Cardiac septum (tissue), 1 donor: ENCODE measurements around the gene C1orf53. TPM values are rescaled to one million over a fixed set of nuclear protein-coding genes. Genes with fewer than 3 reads are reported as not detected.

Experiments used
- DNase-seq: peaks from one replicate; pipeline ENCODE4 v3.0.0-alpha.2; 2020; ENCODE audit warnings: low spot score
- intact Hi-C: fragments of 100-400 bp; cut with DNase I; formaldehyde crosslinking; loops from one replicate; pipeline ENCODE4 v1.14.0; 2022
- total RNA-seq: library from RNA; stranded (reverse); fragmentation: NEBNext Ultra II Directional; extraction: Animal tissue kit (Norgen Biotek cat#: 25700); gene quantifications from one replicate; pipeline ENCODE4 v1.2.1, GENCODE V29; 2021
- donor health status: DM: no; HTN: no; CAD: no.

C1orf53 gene
- total RNA-seq, 1 donor from 2014 or later: 7.4 TPM

DNA sequence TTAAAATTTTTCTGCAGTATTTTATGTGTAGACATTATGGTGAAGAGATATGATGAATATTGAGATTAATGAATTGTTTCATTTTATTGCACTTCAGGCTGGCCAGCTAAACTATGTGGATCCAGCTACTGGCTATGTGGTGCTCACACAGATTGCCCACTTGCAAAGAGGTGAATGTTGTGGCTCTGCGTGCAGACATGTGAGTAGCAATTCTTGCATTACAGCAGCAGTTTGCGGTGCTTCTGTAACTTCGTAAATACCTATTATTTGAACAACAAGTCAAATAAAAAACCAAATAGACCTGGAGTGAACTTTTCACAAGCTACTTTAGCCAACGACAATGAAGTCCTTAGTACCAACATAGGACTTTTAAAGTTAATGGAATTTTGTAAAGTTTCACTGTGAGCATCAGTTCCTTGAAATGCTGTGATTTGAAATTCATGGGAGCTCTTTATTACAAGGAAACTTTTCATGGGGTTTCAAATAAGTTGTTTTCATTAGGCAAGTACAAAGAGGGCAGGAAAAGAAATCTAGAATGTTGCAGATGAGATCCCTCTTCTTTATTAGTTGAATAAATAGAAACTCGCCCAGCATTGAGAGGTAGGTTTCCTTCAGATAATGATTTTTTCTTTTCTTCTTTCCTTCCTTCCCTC, 3.4 kb downstream of the C1orf53 start:
- no peak for DNase-seq
- intact Hi-C loops: no loop called here

DNA sequence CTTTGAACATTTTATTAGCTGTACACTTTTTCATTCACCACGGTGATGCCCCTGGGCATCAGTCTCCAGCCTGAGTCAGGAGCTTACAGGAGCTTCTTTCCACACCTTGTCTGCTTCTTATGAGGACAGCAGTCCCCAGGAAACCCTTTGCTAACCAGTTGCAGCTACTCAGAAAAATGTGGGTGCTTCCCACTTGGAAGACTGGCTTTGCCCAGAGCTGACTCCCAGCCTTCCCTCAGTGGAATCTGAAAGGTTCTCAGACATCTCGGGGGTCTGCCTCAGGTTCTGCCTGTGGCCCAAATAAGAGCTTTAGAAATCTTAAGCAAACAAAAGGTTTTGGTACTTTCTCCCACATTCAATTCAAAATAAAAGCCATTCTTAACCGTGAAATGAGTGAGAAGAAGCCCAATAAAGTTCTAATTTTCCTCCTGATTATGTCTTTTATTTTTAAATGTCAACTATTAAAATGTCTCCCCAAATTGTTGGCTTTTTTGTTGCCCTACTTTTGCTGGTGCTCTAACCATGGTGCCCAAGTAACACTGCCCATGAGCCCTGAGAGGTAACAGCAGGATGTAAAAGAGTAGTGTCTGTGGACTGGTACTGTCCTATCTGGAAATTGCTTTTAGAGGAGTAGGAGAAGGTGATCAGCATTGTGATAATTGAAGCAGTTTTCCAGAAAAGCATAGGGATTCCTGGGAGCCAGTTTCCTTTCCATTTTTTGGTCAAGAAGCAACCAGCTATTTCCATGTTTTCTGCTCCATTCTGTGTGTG, 5.6 kb downstream of the C1orf53 start:
- intact Hi-C loops: no loop called here
- DNase-seq: no peak

DNA sequence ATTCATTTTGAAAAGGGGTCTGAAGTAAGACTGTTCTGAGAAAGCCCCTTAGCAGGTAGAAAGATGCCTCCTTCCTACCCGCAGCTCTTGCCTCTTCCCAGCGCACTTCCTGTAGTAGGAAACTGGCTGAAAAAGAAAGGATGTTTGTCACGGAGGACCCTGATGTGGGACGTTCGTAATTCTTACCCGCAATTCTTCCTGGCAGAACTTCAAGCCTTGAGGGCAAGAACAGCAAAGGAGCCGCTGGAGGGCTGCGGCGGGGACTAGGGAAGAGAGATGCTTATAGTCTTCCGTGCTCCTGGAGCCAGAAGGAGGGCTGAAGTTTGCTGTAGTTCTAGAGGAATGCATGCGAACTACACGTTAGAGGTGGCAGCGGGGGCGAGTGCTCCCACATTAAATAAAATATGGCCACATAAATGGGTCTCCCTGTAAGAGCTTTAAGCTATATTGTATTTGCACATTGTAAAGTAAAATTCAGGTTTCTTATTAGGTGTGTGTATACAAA, 6.3 kb downstream of the C1orf53 start:
- DNase-seq: no peak
- intact Hi-C loops: no loop called here

DNA sequence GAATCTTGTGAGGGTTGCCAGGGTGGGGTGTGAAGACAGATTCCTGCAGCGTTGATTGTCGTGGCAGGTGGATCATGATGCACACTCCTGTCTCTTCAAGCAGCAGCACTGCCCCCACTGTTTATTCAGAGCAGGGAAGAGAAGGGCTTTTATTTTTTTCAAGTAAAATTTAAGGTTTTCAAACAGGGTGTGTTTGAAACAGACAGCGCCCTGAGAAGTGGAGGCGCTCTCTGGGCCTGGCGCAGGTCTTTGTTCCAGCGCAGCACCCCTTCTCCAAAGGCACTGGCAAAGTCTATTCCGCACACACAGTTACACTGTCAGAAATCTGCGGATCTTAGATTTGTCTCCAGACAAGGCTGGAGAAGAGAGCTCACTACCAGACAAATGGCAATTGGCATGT, 7.0 kb downstream of the C1orf53 start:
- intact Hi-C loops: no loop called here
- DNase-seq: no peak

DNA sequence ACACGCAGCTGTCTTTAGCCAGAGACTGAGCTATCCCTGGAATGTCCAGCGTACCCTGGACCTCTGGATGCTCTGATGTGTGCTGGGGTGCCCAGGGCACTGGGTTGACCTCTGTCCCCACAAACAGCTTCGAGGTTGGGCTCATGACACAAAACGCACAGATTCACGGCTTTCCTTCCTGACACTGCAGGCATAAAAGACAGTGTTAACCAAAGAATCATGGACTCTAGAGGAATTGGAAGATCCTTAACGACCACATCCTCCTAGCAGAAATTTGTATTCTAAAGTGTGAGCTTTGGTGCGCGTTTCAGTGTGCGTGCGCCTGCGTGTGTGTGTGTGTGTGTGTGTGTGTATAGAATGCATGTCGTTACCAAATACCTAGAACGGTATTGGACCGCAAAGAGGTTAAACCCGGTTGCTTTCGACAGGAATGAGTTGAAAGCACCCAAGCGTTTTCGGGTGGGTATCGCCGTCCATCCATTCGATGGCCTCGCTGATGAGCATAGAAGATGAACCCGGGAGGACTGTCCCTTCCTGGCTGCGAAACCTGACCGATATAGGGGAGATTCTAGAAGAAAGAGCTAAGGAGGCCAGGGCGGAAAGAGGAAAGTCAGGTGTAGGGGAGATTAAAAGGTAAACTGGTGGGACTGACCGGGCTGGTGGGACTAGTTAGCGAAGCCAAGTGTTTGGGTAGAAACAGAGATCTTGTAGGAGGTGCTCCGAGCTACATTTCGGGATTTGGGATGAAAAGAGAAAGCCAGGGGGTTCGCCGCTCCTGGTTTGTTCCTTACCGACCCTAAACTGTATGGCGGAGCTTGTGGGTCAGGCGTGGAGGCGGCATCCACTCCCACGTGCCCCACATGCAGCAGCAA, 7.9 kb downstream of the C1orf53 start:
- no peak for DNase-seq
- intact Hi-C loops: no loop called here

DNA sequence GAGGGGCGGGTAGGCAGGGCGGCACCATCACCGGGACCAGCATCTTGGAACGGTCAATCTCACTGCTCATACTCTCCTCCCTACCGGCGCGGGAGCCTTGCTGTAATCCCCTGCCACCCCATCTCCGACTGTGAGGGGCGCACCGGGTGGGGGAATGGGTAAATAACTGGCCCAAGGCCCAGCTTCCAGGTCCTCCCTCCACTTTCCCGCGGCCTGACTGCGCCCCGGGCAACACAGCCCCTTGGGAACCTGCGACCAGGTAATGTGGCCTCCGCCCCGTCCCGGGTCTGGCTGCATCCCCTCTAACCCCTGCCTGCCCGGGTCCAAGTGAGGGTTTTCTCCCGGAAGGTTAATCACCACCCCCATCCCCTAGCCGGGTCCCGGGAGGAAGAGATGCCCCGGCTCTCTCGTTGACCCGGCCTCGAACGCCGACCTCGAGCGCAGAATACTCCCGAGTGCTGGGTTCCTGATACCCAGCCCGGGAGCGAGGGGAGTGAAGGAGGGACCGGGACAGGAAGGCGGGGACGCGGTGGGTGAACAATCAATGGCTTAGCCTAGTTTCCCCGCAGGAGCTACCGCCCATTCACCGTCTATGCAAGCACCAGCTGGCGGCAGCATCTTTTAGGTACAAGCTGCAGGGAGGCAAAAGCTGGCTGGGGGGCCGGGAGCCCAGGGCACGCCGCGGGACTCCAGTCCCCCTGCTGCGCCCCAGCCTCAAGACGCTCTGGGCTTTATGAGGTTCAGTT, 8.9 kb downstream of the C1orf53 start:
- DNase-seq: no peak
- intact Hi-C loops: no loop called here

- intact Hi-C loops: no loop called here
- DNase-seq: no peak
These were observed 9.6 kb downstream of the C1orf53 start for GRCh38 chr1:197911857-197912696.

- intact Hi-C loops: no loop called here
- no peak for DNase-seq
These were observed 10.5 kb downstream of the C1orf53 start for GRCh38 chr1:197912739-197913494.

- intact Hi-C loops: no loop called here
- DNase-seq: no peak
These were observed 11.3 kb downstream of the C1orf53 start for GRCh38 chr1:197913495-197914276.

DNA sequence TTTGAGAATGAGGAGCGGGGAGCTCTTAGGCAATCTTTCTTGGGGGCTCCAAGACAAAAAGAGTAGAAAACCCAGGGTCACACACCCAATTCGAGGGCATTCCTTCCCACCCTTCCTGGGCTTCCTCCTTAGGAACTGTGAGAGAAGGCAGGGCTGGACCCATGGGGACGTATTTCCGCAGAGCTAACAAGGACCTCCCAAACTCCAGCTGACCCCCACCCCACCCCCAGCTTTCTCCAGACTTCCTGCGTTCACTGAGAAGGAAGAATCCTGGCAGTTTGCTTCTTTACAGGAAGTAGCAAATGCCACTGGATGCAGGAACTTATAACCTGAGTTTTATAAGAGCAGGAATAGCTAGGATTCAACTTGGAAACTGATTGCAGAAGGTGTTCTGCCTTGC, 12.1 kb downstream of the C1orf53 start:
- intact Hi-C loops: no loop called here
- no peak for DNase-seq

- DNase-seq: no peak
- intact Hi-C loops: no loop called here
These were observed 12.9 kb downstream of the C1orf53 start for GRCh38 chr1:197915260-197915861.

- intact Hi-C loops: no loop called here
- no peak for DNase-seq
These were observed 13.6 kb downstream of the C1orf53 start for GRCh38 chr1:197915862-197916499.

DNA sequence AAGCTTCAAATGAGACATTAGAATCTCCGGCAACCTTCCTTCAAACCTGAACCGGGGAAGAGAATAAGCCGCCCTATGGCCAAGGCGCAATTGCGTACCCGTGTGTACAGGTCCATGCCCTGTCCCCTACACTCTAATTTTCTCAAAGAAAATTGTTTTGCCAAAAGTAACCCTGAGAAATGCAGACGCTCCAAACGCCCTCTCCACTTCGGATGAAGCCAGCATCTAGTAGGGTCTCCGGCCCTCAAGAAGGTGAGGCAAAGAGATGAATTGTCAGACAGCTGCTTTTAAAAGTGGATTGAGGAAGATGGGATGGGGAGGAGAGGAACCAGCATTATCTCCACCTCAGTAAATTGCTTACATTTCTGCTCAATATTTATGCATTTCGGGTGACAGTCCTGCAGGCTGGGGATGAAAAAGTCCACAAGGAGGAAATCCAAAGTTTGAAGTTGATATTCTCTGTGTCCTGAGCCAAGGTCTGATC, 14.1 kb downstream of the C1orf53 start:
- intact Hi-C loops: no loop called here
- DNase-seq: no peak

DNA sequence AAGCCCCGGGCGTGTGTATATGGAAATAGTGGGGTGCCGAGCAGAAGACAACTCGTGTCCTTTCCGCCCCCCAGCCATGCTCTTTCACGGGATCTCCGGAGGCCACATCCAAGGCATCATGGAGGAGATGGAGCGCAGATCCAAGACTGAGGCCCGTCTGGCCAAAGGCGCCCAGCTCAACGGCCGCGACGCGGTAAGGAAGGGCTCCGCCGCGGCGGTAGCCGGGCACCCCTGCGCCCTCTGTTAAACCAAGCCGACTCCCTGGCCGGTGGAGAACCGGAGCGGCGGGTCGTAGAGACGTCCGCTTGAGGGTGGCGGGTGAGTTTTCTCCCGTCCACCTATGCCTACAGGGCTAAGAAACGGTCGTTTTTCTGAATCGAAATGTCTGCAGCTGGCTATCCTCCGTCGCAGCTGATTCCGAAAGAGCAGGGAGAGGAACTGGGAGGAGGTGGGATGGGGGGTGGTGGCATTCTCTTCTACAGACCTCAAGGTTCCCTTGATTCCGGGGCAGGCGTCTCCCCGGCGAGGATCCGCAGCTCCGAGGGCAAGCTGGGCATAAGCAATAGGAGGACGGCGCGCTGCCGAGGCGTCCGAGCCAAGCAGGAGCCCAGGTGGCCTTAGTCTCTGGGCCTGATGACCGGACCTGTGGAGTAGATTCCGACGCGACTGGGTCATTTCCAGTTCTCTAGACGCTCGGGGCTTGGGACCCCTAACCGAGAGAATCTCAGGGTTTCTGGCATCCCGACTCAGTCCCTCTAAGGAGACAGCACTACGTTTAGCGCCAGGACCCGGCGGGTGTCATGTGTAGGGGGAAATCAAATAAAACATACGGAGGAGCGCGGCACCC, 15.6 kb downstream of the C1orf53 start:
- no peak for DNase-seq
- intact Hi-C loops: no loop called here

- no peak for DNase-seq
- intact Hi-C loops: no loop called here
These were observed 16.4 kb downstream of the C1orf53 start for GRCh38 chr1:197918807-197919345.
